Fibroblast of peridontal ligament (primary cell): ENCODE data around the gene PPP2R5C.

ENCODE experiments used
- DNase-seq: peaks from one replicate; pipeline ENCODE4 v3.0.0-alpha.2; 2010; ENCODE audit errors: extremely low read depth

Gene PPP2R5C

GRCh38 chr14:101887219-101887618, 125.7 kb downstream of the PPP2R5C start:
- DNase-seq = no peak

- DNase-seq = no peak
Measured at GRCh38 chr14:101888182-101888581, 126.7 kb downstream of the PPP2R5C start.

- DNase-seq = no peak
Measured at GRCh38 chr14:101889366-101889765, 127.9 kb downstream of the PPP2R5C start.

- peak; percentile 52 for DNase-seq
Measured at GRCh38 chr14:101889898-101890297, 128.4 kb downstream of the PPP2R5C start.

GRCh38 chr14:101891471-101891870, 130.0 kb downstream of the PPP2R5C start:
- DNase-seq = no peak

- DNase-seq = no peak
Measured at GRCh38 chr14:101893759-101894158, 132.2 kb downstream of the PPP2R5C start.

GRCh38 chr14:101894365-101895081, 133.0 kb downstream of the PPP2R5C start:
- DNase-seq = no peak

- no peak for DNase-seq
Measured at GRCh38 chr14:101895256-101895655, 133.7 kb downstream of the PPP2R5C start.

- DNase-seq = no peak
Measured at GRCh38 chr14:101897326-101897725, 135.8 kb downstream of the PPP2R5C start.

GRCh38 chr14:101898416-101898815, 136.9 kb downstream of the PPP2R5C start:
- DNase-seq = no peak

- DNase-seq = no peak
Measured at GRCh38 chr14:101899263-101899662, 137.8 kb downstream of the PPP2R5C start.

- no peak for DNase-seq
Measured at GRCh38 chr14:101900253-101900652, 138.7 kb downstream of the PPP2R5C start.

GRCh38 chr14:101903111-101903561, 141.6 kb downstream of the PPP2R5C start:
- DNase-seq = no peak

GRCh38 chr14:101905614-101906013, 144.1 kb downstream of the PPP2R5C start:
- DNase-seq = no peak

- no peak for DNase-seq
Measured at GRCh38 chr14:101906645-101907044, 145.1 kb downstream of the PPP2R5C start.

GRCh38 chr14:101907619-101908018, 146.1 kb downstream of the PPP2R5C start:
- no peak for DNase-seq

GRCh38 chr14:101908795-101909194, 147.3 kb downstream of the PPP2R5C start:
- DNase-seq = no peak

- DNase-seq = no peak
Measured at GRCh38 chr14:101909371-101910096, 148.0 kb downstream of the PPP2R5C start.

GRCh38 chr14:101912841-101913240, 151.3 kb downstream of the PPP2R5C start:
- no peak for DNase-seq

GRCh38 chr14:101914083-101914482, 152.6 kb downstream of the PPP2R5C start:
- no peak for DNase-seq

- no peak for DNase-seq
Measured at GRCh38 chr14:101915871-101916815, 154.6 kb downstream of the PPP2R5C start.

- no peak for DNase-seq
Measured at GRCh38 chr14:101916816-101917412, 155.4 kb downstream of the PPP2R5C start.
